ENCODE results near the gene CUX1.
"Not testable (repeated sequence)": the region's sequence is repeated elsewhere in the genome, so short reads cannot be mapped to it uniquely, and the experiment has no call there.

The CUX1 gene

DNA sequence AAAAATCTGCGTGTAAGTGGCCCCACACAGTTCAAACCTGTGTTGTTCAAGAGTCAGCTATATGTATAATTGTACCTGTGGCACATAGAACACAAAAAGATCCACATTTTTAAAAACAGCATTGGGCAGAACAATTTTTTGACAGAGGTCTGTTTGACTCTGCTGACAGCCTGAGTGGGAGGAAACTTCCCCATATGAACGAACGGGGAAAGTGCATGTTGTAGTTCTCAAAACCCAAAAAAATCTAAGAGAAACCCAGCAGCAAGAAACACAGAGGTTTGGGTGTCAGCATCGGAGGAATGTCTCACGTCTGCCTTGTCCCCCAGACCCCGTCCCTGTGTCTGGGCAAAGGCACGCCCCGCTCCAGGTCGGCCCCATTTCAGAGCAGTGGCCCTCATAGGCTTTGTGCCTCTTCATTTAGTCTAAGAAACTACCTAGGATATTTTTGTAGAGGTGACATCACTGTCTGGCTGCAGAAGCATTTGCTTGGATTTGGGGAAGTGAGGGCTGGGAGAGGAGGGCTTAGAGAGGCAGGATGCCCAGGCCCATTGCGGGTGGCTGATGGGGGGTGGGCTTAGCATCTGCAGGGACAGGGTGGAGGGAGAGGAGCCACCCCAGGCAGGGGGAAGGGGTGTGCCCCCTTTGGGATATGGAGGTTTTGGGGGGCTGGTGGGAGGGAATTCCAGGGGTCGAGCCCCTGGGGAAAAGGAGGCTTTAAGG is 11.0 kb downstream of the CUX1 start:
- Histone ChIP-seq H3K27me3 (ENCODE audit: insufficient read depth, low read length) (no peaks in the 10 kb centered on the region), H3K4me1 (ENCODE audit: control insufficient read depth, insufficient read depth, low read length, unreplicated experiment) (no peaks in the 10 kb centered on the region), H2AFZ (ENCODE audit: low read length, unreplicated experiment) (no peak overlapping the region), H3K79me2 (ENCODE audit: control insufficient read depth, insufficient read depth, low read length, unreplicated experiment) (peaks cover 34% of the 10 kb centered on the region), H3K4me3 (ENCODE audit: low read depth, low read length) (no peak overlapping the region), H3K36me3 (ENCODE audit: insufficient read depth, low read length) (no peaks in the 10 kb centered on the region), H3K27ac (ENCODE audit: low read depth, low read length) (no peak overlapping the region)

DNA sequence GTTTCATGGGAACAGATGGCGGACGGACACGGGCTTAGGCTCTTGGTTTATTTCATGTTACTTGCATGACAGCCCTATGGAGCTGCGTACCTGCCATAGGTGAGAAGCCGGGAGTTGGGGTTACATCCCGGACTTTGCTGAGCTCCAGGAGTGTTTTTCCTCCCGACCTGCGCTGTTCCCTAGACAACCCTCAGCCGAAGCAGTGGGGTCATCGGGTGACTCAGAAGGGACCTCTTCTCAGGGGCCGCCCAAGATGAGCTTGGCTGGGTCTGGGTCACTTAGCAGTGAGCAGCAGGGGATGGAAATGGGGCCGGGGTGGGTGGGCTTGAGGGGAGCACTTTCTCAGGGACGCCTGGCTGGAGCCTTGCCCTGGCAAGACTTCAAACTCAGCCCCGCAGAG is 11.9 kb downstream of the CUX1 start:
- no peak overlapping the region for H3K27ac ChIP-seq (ENCODE audit: low read depth, low read length)
- no peaks in the 10 kb centered on the region for H3K36me3 ChIP-seq (ENCODE audit: insufficient read depth, low read length)

DNA sequence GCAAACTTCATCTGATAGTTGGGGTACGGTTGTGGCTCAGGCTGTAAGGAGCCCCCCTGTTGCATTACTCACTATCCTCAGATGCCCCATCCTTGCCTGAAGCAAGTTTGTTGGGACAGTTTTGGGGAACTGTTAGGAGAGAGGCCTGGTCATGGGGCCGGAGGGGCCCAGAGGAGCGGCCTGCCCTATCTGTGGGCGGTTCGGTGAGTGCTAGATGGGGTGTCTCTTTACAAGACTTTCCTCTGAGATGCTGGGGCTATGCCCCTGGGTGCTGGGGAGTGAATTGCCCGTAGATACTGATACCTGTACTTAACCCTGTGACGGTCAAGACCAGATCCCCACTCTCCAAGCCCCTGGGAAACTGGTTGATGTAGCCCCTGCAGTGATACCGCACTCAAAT is 12.4 kb downstream of the CUX1 start:
- Histone ChIP-seq H3K79me2 (ENCODE audit: control insufficient read depth, insufficient read depth, low read length, unreplicated experiment) (peaks cover 25% of the 10 kb centered on the region), H3K27ac (ENCODE audit: low read depth, low read length) (no peak overlapping the region), H3K4me3 (ENCODE audit: low read depth, low read length) (no peak overlapping the region), H3K4me1 (ENCODE audit: control insufficient read depth, insufficient read depth, low read length, unreplicated experiment) (no peaks in the 10 kb centered on the region), H2AFZ (ENCODE audit: low read length, unreplicated experiment) (no peak overlapping the region), H3K36me3 (ENCODE audit: insufficient read depth, low read length) (no peaks in the 10 kb centered on the region), H3K27me3 (ENCODE audit: insufficient read depth, low read length) (no peaks in the 10 kb centered on the region)

More for the DNA sequence above, 11.9 kb downstream of the CUX1 start:
- H3K27me3 ChIP-seq (ENCODE audit: insufficient read depth, low read length) = no peaks in the 10 kb centered on the region
- H3K4me1 ChIP-seq (ENCODE audit: control insufficient read depth, insufficient read depth, low read length, unreplicated experiment) = no peaks in the 10 kb centered on the region
- H3K79me2 ChIP-seq (ENCODE audit: control insufficient read depth, insufficient read depth, low read length, unreplicated experiment) = peaks cover 30% of the 10 kb centered on the region
- no peak overlapping the region for H3K4me3 ChIP-seq (ENCODE audit: low read depth, low read length)
- H2AFZ ChIP-seq (ENCODE audit: low read length, unreplicated experiment) = no peak overlapping the region

DNA sequence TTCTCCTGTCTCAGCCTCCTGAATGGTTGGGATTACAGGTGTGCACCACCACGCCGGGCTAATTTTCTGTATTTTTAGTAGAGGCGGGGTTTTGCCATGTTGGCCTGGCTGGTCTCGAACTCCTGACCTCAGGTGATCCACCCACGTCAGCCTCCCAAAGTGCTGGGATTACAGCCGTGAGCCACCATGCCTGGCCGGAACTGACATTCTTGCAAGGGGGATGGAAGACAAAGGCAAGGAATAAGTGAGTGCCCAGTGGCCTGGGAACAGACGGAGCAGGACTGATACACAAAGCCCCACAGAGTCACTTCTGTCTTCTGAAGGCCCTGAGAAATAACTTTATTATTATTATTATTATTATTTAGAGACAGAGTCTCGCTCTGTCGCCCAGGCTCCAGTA is 14.0 kb downstream of the CUX1 start:
- H3K4me3 ChIP-seq (ENCODE audit: low read depth, low read length); H3K27me3 ChIP-seq (ENCODE audit: insufficient read depth, low read length); H2AFZ ChIP-seq (ENCODE audit: low read length, unreplicated experiment); H3K36me3 ChIP-seq (ENCODE audit: insufficient read depth, low read length); H3K4me1 ChIP-seq (ENCODE audit: control insufficient read depth, insufficient read depth, low read length, unreplicated experiment); H3K27ac ChIP-seq (ENCODE audit: low read depth, low read length): not testable (repeated sequence)
- H3K79me2 ChIP-seq (ENCODE audit: control insufficient read depth, insufficient read depth, low read length, unreplicated experiment) = peaks cover 15% of the 10 kb centered on the region

DNA sequence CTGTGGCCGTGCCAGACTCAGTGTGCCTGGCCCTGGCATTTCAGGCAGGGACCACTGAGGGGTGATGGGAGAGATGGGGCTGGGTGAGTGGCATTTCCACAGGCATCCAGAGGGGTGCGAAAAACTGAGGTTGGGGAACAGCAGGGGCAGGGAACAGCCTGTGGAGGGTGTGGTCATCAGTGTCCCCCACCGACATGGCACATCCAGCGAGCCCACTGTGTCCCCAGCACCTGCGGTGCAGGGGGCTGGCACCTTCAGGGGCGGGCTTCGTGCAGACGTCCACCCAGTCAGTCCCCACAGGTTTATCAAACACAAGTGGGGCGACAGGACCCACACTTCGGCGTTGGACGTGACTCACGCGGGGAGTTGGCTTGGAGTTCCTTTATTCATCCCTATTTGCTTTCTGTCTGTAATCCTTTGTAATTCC is 14.8 kb downstream of the CUX1 start:
- Histone ChIP-seq H3K27me3 (ENCODE audit: insufficient read depth, low read length) (no peaks in the 10 kb centered on the region), H3K27ac (ENCODE audit: low read depth, low read length) (no peak overlapping the region), H3K4me1 (ENCODE audit: control insufficient read depth, insufficient read depth, low read length, unreplicated experiment) (no peaks in the 10 kb centered on the region), H2AFZ (ENCODE audit: low read length, unreplicated experiment) (no peak overlapping the region), H3K79me2 (ENCODE audit: control insufficient read depth, insufficient read depth, low read length, unreplicated experiment) (peaks cover 19% of the 10 kb centered on the region), H3K36me3 (ENCODE audit: insufficient read depth, low read length) (no peaks in the 10 kb centered on the region), H3K4me3 (ENCODE audit: low read depth, low read length) (no peak overlapping the region)

DNA sequence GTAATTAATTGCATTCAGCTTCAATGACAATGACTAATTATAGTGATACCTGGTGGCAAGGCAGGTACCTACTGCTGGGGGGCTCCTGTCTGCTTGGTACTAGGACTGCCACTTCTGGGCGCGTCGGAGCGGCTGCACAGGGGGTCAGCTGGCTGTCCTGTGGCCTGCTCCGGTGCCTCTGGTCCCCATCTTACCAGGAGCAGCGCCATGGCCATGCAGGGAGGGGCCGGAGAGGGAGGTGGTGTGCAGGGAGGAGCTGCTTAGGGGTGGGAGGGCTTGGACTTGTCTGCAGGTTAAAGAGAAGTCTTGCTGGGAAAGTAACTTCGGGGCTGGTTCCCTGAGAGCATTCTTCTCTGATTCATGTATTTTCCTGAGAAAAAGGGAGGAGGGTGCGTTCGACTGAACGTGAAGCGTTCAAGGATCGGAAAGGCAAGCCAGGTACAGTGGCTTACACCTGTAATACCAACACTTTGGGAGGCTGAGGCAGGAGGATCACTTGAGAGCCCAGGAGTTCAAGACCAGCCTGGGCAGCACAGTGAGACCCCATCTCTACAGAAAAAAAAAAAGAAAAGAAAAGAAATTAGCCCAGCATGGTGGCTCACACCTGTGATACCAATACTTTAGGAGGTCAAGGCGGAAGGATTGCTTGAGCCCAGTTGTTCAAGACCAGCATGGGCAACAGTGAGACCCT is 15.4 kb downstream of the CUX1 start:
- Histone ChIP-seq H3K27me3 (ENCODE audit: insufficient read depth, low read length) (no peaks in the 10 kb centered on the region), H3K79me2 (ENCODE audit: control insufficient read depth, insufficient read depth, low read length, unreplicated experiment) (peaks cover 16% of the 10 kb centered on the region), H2AFZ (ENCODE audit: low read length, unreplicated experiment) (no peak overlapping the region), H3K4me1 (ENCODE audit: control insufficient read depth, insufficient read depth, low read length, unreplicated experiment) (no peaks in the 10 kb centered on the region), H3K27ac (ENCODE audit: low read depth, low read length) (no peak overlapping the region), H3K36me3 (ENCODE audit: insufficient read depth, low read length) (no peaks in the 10 kb centered on the region), H3K4me3 (ENCODE audit: low read depth, low read length) (no peak overlapping the region)

DNA sequence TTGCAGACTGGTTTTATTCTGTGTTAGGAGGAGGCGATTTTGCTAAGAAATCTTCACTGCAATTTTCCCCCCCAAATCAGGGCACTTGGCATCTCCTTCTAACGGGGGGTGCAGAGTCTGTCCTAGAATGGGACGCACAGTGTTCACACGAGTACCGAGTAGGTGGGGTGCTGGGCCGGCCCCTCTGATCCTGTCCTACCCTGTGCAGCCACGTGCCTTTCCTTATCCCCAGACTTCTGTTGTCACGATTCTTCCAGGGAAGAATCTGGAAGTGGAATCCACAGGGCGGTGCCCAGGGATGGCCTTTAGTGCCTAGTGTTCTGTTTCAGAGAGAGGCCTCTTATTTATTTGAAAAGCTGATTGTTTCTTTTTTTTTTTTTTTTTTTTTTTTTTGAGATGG is 16.4 kb downstream of the CUX1 start:
- Histone ChIP-seq H3K27me3 (ENCODE audit: insufficient read depth, low read length) (no peaks in the 10 kb centered on the region), H3K79me2 (ENCODE audit: control insufficient read depth, insufficient read depth, low read length, unreplicated experiment) (peaks cover 19% of the 10 kb centered on the region), H3K4me3 (ENCODE audit: low read depth, low read length) (no peak overlapping the region), H3K4me1 (ENCODE audit: control insufficient read depth, insufficient read depth, low read length, unreplicated experiment) (no peaks in the 10 kb centered on the region), H3K36me3 (ENCODE audit: insufficient read depth, low read length) (no peaks in the 10 kb centered on the region), H2AFZ (ENCODE audit: low read length, unreplicated experiment) (no peak overlapping the region), H3K27ac (ENCODE audit: low read depth, low read length) (no peak overlapping the region)

DNA sequence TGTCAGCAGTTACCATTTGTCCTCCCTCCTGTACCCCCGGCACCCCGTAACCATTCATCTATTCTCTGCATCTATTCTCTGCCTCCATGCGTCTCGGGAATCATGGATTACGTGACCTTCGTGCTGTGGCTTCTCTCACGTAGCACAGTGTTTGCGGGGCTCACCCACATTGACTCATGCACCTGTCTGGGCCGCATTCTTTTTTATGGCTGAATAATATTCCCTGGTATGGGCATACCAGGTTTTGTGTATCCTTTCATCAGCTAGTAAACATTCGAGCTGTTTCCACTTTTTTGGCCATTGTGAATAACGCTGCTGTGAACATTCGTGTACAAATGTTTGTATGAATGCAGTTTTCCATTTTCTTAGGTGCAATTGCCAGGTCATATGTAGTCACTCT is 17.7 kb downstream of the CUX1 start:
- H3K4me1 ChIP-seq (ENCODE audit: control insufficient read depth, insufficient read depth, low read length, unreplicated experiment) = no peaks in the 10 kb centered on the region
- H3K79me2 ChIP-seq (ENCODE audit: control insufficient read depth, insufficient read depth, low read length, unreplicated experiment) = peaks cover 18% of the 10 kb centered on the region
- no peak overlapping the region for H3K27ac ChIP-seq (ENCODE audit: low read depth, low read length)
- no peak overlapping the region for H3K4me3 ChIP-seq (ENCODE audit: low read depth, low read length)
- H3K36me3 ChIP-seq (ENCODE audit: insufficient read depth, low read length) = no peaks in the 10 kb centered on the region
- no peaks in the 10 kb centered on the region for H3K27me3 ChIP-seq (ENCODE audit: insufficient read depth, low read length)
- no peak overlapping the region for H2AFZ ChIP-seq (ENCODE audit: low read length, unreplicated experiment)

DNA sequence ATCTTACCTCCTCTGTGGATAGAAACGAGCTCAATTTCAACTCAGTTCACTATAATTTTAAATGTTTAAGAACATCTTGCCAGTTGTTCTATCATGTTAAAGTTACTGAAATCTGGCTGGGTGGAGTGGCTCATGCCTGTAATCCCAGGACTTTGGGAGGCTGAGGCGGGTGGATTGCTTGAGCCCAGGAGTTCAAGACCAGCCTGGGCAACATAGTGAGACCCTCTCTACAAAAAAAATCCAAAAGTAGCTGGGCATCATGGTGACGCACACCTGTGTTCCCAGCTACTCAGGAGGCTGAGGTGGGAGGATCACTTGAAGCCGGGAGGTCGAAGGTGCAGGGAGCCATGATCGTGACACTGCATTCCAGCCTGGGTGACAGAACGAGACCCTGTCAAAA is 20.0 kb downstream of the CUX1 start:
- H3K4me1 ChIP-seq (ENCODE audit: control insufficient read depth, insufficient read depth, low read length, unreplicated experiment); H3K36me3 ChIP-seq (ENCODE audit: insufficient read depth, low read length); H3K27ac ChIP-seq (ENCODE audit: low read depth, low read length); H2AFZ ChIP-seq (ENCODE audit: low read length, unreplicated experiment); H3K4me3 ChIP-seq (ENCODE audit: low read depth, low read length); H3K27me3 ChIP-seq (ENCODE audit: insufficient read depth, low read length): not testable (repeated sequence)
- peaks cover 19% of the 10 kb centered on the region for H3K79me2 ChIP-seq (ENCODE audit: control insufficient read depth, insufficient read depth, low read length, unreplicated experiment)

DNA sequence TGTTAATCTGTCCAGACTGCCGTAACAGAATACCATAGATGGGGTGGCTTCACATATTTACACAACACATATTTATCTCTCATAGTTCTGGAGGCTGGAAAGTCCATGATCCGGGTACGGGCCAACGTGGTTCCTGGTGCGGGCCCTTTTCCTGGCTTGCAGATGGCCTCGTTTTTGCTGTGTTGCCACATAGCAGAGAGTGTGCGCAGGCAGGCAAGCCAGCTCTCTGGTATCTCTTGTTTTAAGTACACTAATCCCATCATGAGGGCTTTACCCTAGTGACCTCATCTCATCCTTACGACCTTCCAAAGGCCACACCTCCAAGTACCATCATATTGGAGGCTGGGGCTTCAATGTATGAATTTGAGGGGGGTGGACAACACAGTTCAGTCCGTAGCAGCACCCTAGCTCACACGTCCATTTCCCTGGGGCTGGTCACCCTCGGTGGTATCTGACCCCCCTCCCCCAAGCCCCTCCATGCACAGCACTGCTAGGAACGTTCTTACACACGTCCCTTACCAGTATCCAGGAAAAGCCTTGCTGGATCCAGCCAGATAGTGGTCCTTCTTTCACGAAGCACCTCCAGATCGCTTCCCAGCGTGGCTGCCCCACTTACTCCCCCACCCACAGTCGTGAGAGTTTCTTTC is 21.5 kb downstream of the CUX1 start:
- H3K79me2 ChIP-seq (ENCODE audit: control insufficient read depth, insufficient read depth, low read length, unreplicated experiment) = peaks cover 23% of the 10 kb centered on the region
- no peaks in the 10 kb centered on the region for H3K36me3 ChIP-seq (ENCODE audit: insufficient read depth, low read length)

DNA sequence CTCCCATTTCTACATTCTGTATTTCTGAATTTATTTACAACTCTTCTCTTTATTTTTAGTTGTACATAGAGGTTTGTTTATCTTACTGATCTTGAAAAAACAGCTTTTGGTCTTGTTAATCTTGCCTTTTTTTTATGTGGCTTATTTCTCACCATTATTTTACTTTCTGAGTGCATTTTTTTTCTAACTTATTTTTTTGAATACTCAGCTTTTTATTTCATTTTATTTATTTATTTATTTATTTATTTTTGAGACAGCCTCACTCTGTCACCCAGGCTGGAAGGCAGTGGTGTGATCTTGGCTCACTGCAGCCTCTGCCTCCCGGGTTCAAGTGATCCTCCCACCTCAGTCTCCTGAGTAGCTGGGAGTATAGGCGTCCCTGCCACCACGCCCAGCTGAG is 23.9 kb downstream of the CUX1 start:
- no peaks in the 10 kb centered on the region for H3K36me3 ChIP-seq (ENCODE audit: insufficient read depth, low read length)
- H3K4me3 ChIP-seq (ENCODE audit: low read depth, low read length) = no peak overlapping the region
- H3K79me2 ChIP-seq (ENCODE audit: control insufficient read depth, insufficient read depth, low read length, unreplicated experiment) = peaks cover 31% of the 10 kb centered on the region
- H3K27ac ChIP-seq (ENCODE audit: low read depth, low read length) = no peak overlapping the region
- no peaks in the 10 kb centered on the region for H3K27me3 ChIP-seq (ENCODE audit: insufficient read depth, low read length)
- H3K4me1 ChIP-seq (ENCODE audit: control insufficient read depth, insufficient read depth, low read length, unreplicated experiment) = no peaks in the 10 kb centered on the region
- H2AFZ ChIP-seq (ENCODE audit: low read length, unreplicated experiment) = no peak overlapping the region

More for the DNA sequence above, 21.5 kb downstream of the CUX1 start:
- Histone ChIP-seq H3K4me3 (ENCODE audit: low read depth, low read length) (no peak overlapping the region), H2AFZ (ENCODE audit: low read length, unreplicated experiment) (no peak overlapping the region), H3K27ac (ENCODE audit: low read depth, low read length) (no peak overlapping the region), H3K27me3 (ENCODE audit: insufficient read depth, low read length) (no peaks in the 10 kb centered on the region), H3K4me1 (ENCODE audit: control insufficient read depth, insufficient read depth, low read length, unreplicated experiment) (no peaks in the 10 kb centered on the region)
